Uterus (tissue), 4 donors: ENCODE results near the gene XRN1. TPM values are rescaled to one million over a fixed set of nuclear protein-coding genes. Genes with fewer than 3 reads are reported as not detected.

Source experiments
- DNase-seq, 2 donors: peaks; one replicate each; pipeline ENCODE4 v3.0.0-alpha.2; 2019 to 2020
- H3K27ac ChIP-seq, 2 donors: fragments of 200-600 bp; sonication (generic); 1 replicate in 1 of 2; 2 replicates in 1 of 2; pipeline ENCODE4 v1.5.1; 2016 to 2018
- H3K27me3 ChIP-seq, 2 donors: fragments of 200-600 bp; sonication (generic); one replicate each; pipeline ENCODE4 v1.5.1; 2018 to 2019; ENCODE audit warnings: control low read depth in 1 of 2
- H3K36me3 ChIP-seq, 2 donors: fragments of 200-600 bp; sonication (generic); one replicate each; pipeline ENCODE4 v1.5.1; 2019; ENCODE audit warnings: control low read depth in 1 of 2
- H3K4me1 ChIP-seq, 2 donors: fragments of 200-600 bp; sonication (generic); one replicate each; pipeline ENCODE4 v1.5.1; 2018 to 2019; ENCODE audit warnings: control low read depth in 1 of 2
- H3K4me3 ChIP-seq, 2 donors: fragments of 200-600 bp; sonication (generic); 1 replicate in 1 of 2; 2 replicates in 1 of 2; pipeline ENCODE4 v1.5.1; 2018 to 2019; ENCODE audit warnings: mild to moderate bottlenecking in 1 of 2
- H3K9me3 ChIP-seq, 2 donors: fragments of 200-600 bp; sonication (generic); one replicate each; pipeline ENCODE4 v1.5.1; 2019; ENCODE audit warnings: control low read depth in 1 of 2
- CTCF ChIP-seq, 4 experiments: fragments of 200-600 bp in 2 of 4; fragments of 450-650 bp in 2 of 4; sonication (generic) in 2 of 4; IDR thresholded peaks; one replicate each; pipeline ENCODE4 v1.5.1; 2016 to 2019; ENCODE audit warnings: antibody characterized with exemption in 4 of 4, mild to moderate bottlenecking in 2 of 4, moderate library complexity in 1 of 4
- POLR2A ChIP-seq, 2 donors: fragments of 450-650 bp; IDR thresholded peaks; one replicate each; pipeline ENCODE4 v1.6.1; 2016; ENCODE audit warnings: antibody characterized with exemption in 2 of 2, mild to moderate bottlenecking in 1 of 2, moderate library complexity in 1 of 2
- intact Hi-C: fragments of 100-400 bp; cut with DNase I; formaldehyde crosslinking; loops from one replicate; pipeline ENCODE4 v1.15.1; 2023; ENCODE audit warnings: low total_unique reads
- total RNA-seq, 4 donors: library from RNA; depleted of rRNA in 3 of 4; stranded (reverse); fragments of >200 nt in 3 of 4; gene quantifications; one replicate each; pipeline versions ENCODE4 v1.1.0 to v1.2.4, GENCODE V29; 2014 to 2023
- donor health status: DM: yes; HTN: yes; CAD: no.

XRN1 gene
- total RNA-seq, 4 donors from 2014 or later, result 24.6 to 95.3 (median 59.4) TPM

DNA sequence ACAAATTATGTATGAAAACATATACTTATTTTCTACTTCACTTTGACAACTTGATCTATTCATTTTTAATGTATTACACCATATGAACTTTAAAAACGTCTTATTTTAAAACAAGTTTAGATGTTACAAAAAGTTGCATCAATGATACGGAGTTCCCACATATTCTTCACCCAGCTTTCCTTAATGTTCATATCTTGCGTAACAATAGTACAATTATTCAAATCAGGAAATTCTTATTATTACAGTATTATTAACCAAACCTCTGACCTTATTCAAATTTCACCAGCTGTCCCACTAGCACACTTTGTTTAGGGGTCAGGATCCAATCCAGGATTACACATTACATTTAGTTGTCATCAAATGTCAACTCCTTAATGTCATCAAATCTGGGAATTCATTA, 12.9 kb upstream of the XRN1 start:
- H3K4me1 ChIP-seq, result no peaks in the 10 kb centered on the region
- H3K9me3 ChIP-seq, result no peaks in the 10 kb centered on the region
- intact Hi-C loops, result no loop called here
- TF ChIP-seq CTCF (IDR thresholded peaks at IDR 0.05) (no peak), POLR2A (IDR thresholded peaks at IDR 0.05) (no peak)
- no peak overlapping the region for H3K27ac ChIP-seq
- no peak for DNase-seq
- no peak overlapping the region for H3K4me3 ChIP-seq
- H3K36me3 ChIP-seq, result no peaks in the 10 kb centered on the region
- no peaks in the 10 kb centered on the region for H3K27me3 ChIP-seq

GRCh38 chr3:142459929-142460328, 12.1 kb upstream of the XRN1 start:
- Histone ChIP-seq H3K4me1 (no peaks in the 10 kb centered on the region), H3K36me3 (no peaks in the 10 kb centered on the region), H3K27ac (no peak overlapping the region), H3K4me3 (no peak overlapping the region), H3K9me3 (no peaks in the 10 kb centered on the region), H3K27me3 (no peaks in the 10 kb centered on the region)
- no peak for TF ChIP-seq CTCF (IDR thresholded peaks at IDR 0.05)
- no peak for TF ChIP-seq POLR2A (IDR thresholded peaks at IDR 0.05)
- intact Hi-C loops, result no loop called here
- DNase-seq, result no peak

DNA sequence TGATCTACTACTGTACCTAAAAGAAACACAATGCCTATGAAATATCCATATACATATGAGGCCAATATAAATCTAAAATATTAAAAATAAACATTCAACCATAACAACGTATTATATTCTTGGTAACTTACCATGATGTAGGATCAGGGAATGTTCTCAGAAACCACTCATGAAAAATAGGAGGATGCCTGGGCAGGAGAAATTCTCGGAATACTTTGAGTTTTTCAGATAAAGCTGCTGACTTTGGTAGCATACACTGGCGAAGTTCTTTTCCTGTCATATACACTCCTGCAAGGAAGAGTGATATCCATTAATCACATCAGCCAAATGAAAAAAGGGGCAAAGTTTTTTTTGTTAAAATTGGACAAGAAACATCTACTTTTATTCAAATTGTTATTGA, 11.3 kb upstream of the XRN1 start:
- Histone ChIP-seq H3K27ac (no peak overlapping the region), H3K9me3 (no peaks in the 10 kb centered on the region), H3K4me1 (no peaks in the 10 kb centered on the region), H3K27me3 (no peaks in the 10 kb centered on the region), H3K4me3 (no peak overlapping the region), H3K36me3 (no peaks in the 10 kb centered on the region)
- TF ChIP-seq POLR2A (IDR thresholded peaks at IDR 0.05), result no peak
- TF ChIP-seq CTCF (IDR thresholded peaks at IDR 0.05), result no peak
- intact Hi-C loops, result no loop called here
- no peak for DNase-seq

DNA sequence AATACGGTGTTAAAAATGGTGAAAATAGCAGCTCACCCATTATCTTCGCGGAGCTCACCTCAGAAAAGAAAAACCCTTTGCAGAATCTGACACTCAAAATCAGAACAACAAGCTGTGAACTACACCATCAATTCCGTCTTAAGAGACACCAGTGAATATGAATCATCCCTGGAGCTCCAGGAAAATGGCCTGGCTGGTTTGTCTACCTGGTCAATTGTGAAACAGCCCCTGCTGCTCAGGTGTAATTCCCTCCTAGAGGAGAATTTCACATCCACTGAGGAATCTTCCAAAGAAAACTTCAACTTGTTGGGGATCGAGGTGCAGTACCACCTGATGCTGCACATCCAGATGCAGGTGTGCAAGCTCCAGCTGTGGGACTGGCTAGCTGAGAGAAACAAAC, 3.0 kb upstream of the XRN1 start:
- TF ChIP-seq CTCF (IDR thresholded peaks at IDR 0.05) (no peak), POLR2A (IDR thresholded peaks at IDR 0.05) (no peak)
- Histone ChIP-seq H3K4me3 (no peak overlapping the region), H3K27me3 (no peaks in the 10 kb centered on the region), H3K27ac (no peak overlapping the region), H3K9me3 (no peaks in the 10 kb centered on the region), H3K4me1 (no peaks in the 10 kb centered on the region), H3K36me3 (no peaks in the 10 kb centered on the region)
- DNase-seq, result no peak
- intact Hi-C loops, result no loop called here

- TF ChIP-seq POLR2A (IDR thresholded peaks at IDR 0.05) (no peak), CTCF (IDR thresholded peaks at IDR 0.05) (no peak)
- Histone ChIP-seq H3K36me3 (no peaks in the 10 kb centered on the region), H3K9me3 (no peaks in the 10 kb centered on the region), H3K27me3 (no peaks in the 10 kb centered on the region), H3K27ac (no peak overlapping the region), H3K4me3 (no peak overlapping the region), H3K4me1 (no peaks in the 10 kb centered on the region)
- intact Hi-C loops, result no loop called here
- DNase-seq, result no peak
Measured at GRCh38 chr3:142450189-142450588, 2.4 kb upstream of the XRN1 start.
